Activated T-cell treated with anti-CD3 and anti-CD28 coated beads, Interleukin-2, amount 50 U/mL, for 24 hours (primary cell): ENCODE measurements around the gene COL18A1.

ENCODE experiments used
- DNase-seq: peaks from one replicate; pipeline ENCODE4 v3.0.0-alpha.2; 2020
- H3K27ac Mint-ChIP-seq: 2 replicates; pipeline ENCODE4 v1.8.0; 2020; ENCODE audit warnings: mild to moderate bottlenecking, mixed read lengths
- H3K27me3 Mint-ChIP-seq: 2 replicates; pipeline ENCODE4 v1.8.0; 2020; ENCODE audit warnings: mixed read lengths
- H3K36me3 Mint-ChIP-seq: 2 replicates; pipeline ENCODE4 v1.8.0; 2020; ENCODE audit warnings: low read depth, mixed read lengths
- H3K4me1 Mint-ChIP-seq: 2 replicates; pipeline ENCODE4 v1.8.0; 2020; ENCODE audit warnings: low read depth, mixed read lengths
- H3K4me3 Mint-ChIP-seq: 2 replicates; pipeline ENCODE4 v1.8.0; 2020; ENCODE audit warnings: mild to moderate bottlenecking, moderate library complexity, mixed read lengths
- H3K9me3 Mint-ChIP-seq: 2 replicates; pipeline ENCODE4 v1.8.0; 2020; ENCODE audit warnings: mixed read lengths

COL18A1 gene

DNA sequence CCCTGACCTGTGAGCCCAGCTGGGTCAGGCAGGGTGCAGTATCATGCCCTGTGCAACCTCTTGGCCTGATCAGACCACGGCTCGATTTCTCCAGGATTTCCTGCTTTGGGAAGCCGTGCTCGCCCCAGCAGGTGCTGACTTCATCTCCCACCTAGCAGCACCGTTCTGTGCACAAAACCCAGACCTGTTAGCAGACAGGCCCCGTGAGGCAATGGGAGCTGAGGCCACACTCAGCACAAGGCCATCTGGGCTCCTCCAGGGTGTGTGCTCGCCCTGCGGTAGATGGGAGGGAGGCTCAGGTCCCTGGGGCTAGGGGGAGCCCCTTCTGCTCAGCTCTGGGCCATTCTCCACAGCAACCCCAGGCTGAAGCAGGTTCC, 107.6 kb downstream of the COL18A1 start:
- Mint-ChIP-seq H3K4me1 (peaks cover 4% of the 10 kb centered on the region), H3K4me3 (no peak overlapping the region), H3K27ac (no peak overlapping the region), H3K9me3 (no peaks in the 10 kb centered on the region), H3K27me3 (no peaks in the 10 kb centered on the region), H3K36me3 (peaks cover 57% of the 10 kb centered on the region)
- no peak for DNase-seq

DNA sequence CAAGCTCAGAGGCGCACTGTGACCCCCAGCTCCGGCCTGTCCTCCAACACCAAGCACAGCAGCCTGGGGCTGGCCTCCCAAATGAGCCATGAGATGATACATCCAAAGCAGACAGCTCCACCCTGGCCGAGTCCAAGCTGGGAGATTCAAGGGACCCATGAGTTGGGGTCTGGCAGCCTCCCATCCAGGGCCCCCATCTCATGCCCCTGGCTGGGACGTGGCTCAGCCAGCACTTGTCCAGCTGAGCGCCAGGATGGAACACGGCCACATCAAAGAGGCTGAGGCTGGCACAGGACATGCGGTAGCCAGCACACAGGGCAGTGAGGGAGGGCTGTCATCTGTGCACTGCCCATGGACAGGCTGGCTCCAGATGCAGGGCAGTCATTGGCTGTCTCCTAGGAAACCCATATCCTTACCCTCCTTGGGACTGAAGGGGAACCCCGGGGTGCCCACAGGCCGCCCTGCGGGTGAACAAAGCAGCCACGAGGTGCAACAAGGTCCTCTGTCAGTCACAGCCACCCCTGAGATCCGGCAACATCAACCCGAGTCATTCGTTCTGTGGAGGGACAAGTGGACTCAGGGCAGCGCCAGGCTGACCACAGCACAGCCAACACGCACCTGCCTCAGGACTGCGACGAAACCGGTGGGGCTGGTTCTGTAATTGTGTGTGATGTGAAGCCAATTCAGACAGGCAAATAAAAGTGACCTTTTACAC, 108.2 kb downstream of the COL18A1 start:
- H3K4me1 Mint-ChIP-seq, result peaks cover 8% of the 10 kb centered on the region
- H3K27ac Mint-ChIP-seq, result no peak overlapping the region
- no peak overlapping the region for H3K4me3 Mint-ChIP-seq
- DNase-seq, result no peak
- peaks cover 62% of the 10 kb centered on the region for H3K36me3 Mint-ChIP-seq
- peaks cover 4% of the 10 kb centered on the region for H3K9me3 Mint-ChIP-seq
- H3K27me3 Mint-ChIP-seq, result no peaks in the 10 kb centered on the region

GRCh38 chr21:45513741-45514310, 108.9 kb downstream of the COL18A1 start:
- Mint-ChIP-seq H3K36me3 (peaks cover 69% of the 10 kb centered on the region), H3K4me3 (no peak overlapping the region), H3K4me1 (peaks cover 12% of the 10 kb centered on the region), H3K27ac (peak overlapping the region; percentile 34), H3K9me3 (peaks cover 11% of the 10 kb centered on the region), H3K27me3 (no peaks in the 10 kb centered on the region)
- no peak for DNase-seq

- peaks cover 76% of the 10 kb centered on the region for H3K36me3 Mint-ChIP-seq
- H3K4me1 Mint-ChIP-seq, result peaks cover 13% of the 10 kb centered on the region
- H3K9me3 Mint-ChIP-seq, result peaks cover 17% of the 10 kb centered on the region
- no peak overlapping the region for H3K4me3 Mint-ChIP-seq
- no peaks in the 10 kb centered on the region for H3K27me3 Mint-ChIP-seq
- no peak overlapping the region for H3K27ac Mint-ChIP-seq
- no peak for DNase-seq
These were observed 109.5 kb downstream of the COL18A1 start for GRCh38 chr21:45514311-45515021.

GRCh38 chr21:45515241-45516061, 110.5 kb downstream of the COL18A1 start:
- H3K4me1 Mint-ChIP-seq, result peaks cover 13% of the 10 kb centered on the region
- H3K36me3 Mint-ChIP-seq, result peaks cover 85% of the 10 kb centered on the region
- H3K4me3 Mint-ChIP-seq, result no peak overlapping the region
- H3K27me3 Mint-ChIP-seq, result no peaks in the 10 kb centered on the region
- peaks cover 26% of the 10 kb centered on the region for H3K9me3 Mint-ChIP-seq
- H3K27ac Mint-ChIP-seq, result no peak overlapping the region
- no peak for DNase-seq

DNA sequence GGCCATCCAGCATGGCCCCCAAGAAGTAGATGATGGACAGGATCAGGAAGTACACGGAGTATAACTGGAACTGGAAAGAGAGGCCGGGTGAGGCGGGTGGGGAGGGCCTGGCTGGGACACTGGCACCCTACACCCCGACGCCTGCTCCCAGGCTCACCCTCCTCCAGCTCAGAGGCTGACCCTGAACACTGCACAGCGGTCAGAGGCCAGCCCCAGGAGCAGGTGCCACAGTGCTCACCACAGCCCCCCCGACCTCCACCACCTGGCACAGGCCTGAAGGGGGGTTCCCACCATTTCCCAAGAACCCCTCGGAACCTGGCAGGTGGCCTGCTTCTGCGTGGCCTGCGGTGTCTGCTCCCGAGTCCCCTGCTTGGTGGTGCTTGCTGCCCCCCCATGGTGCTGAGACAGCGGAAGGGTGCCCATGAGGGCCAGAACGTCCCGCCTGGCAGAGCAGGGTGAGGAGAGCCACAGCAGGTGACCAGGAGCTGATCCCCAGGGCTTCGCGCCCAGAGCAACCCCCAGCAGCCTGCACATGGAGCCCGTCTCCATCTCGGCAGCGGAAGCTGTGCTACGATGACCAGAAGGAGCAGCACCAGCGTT, 111.2 kb downstream of the COL18A1 start:
- peaks cover 31% of the 10 kb centered on the region for H3K9me3 Mint-ChIP-seq
- no peak overlapping the region for H3K27ac Mint-ChIP-seq
- peaks cover 13% of the 10 kb centered on the region for H3K4me1 Mint-ChIP-seq
- H3K4me3 Mint-ChIP-seq, result no peak overlapping the region
- peaks cover 92% of the 10 kb centered on the region for H3K36me3 Mint-ChIP-seq
- H3K27me3 Mint-ChIP-seq, result no peaks in the 10 kb centered on the region
- DNase-seq, result no peak

- peaks cover 92% of the 10 kb centered on the region for H3K36me3 Mint-ChIP-seq
- H3K27me3 Mint-ChIP-seq, result no peaks in the 10 kb centered on the region
- H3K4me1 Mint-ChIP-seq, result peaks cover 13% of the 10 kb centered on the region
- peaks cover 36% of the 10 kb centered on the region for H3K9me3 Mint-ChIP-seq
- no peak overlapping the region for H3K27ac Mint-ChIP-seq
- no peak overlapping the region for H3K4me3 Mint-ChIP-seq
- no peak for DNase-seq
These were observed 111.7 kb downstream of the COL18A1 start for GRCh38 chr21:45516671-45517151.

- Mint-ChIP-seq H3K4me3 (no peak overlapping the region), H3K36me3 (peaks cover 99% of the 10 kb centered on the region), H3K27me3 (no peaks in the 10 kb centered on the region), H3K4me1 (peaks cover 13% of the 10 kb centered on the region), H3K9me3 (peaks cover 43% of the 10 kb centered on the region), H3K27ac (peak overlapping the region; percentile 26)
- DNase-seq, result no peak
These were observed 112.5 kb downstream of the COL18A1 start for GRCh38 chr21:45517249-45518065.

- H3K4me1 Mint-ChIP-seq, result peaks cover 13% of the 10 kb centered on the region
- no peaks in the 10 kb centered on the region for H3K27me3 Mint-ChIP-seq
- H3K27ac Mint-ChIP-seq, result no peak overlapping the region
- H3K36me3 Mint-ChIP-seq, result peaks cover 99% of the 10 kb centered on the region
- no peak for DNase-seq
- H3K9me3 Mint-ChIP-seq, result peaks cover 48% of the 10 kb centered on the region
- H3K4me3 Mint-ChIP-seq, result no peak overlapping the region
These were observed 113.8 kb downstream of the COL18A1 start for GRCh38 chr21:45518742-45519141.

- H3K36me3 Mint-ChIP-seq, result peaks cover 96% of the 10 kb centered on the region
- no peak overlapping the region for H3K27ac Mint-ChIP-seq
- DNase-seq, result no peak
- no peaks in the 10 kb centered on the region for H3K27me3 Mint-ChIP-seq
- H3K4me1 Mint-ChIP-seq, result peaks cover 13% of the 10 kb centered on the region
- peaks cover 48% of the 10 kb centered on the region for H3K9me3 Mint-ChIP-seq
- H3K4me3 Mint-ChIP-seq, result no peak overlapping the region
These were observed 114.2 kb downstream of the COL18A1 start for GRCh38 chr21:45519182-45519581.

- no peak overlapping the region for H3K27ac Mint-ChIP-seq
- peaks cover 91% of the 10 kb centered on the region for H3K36me3 Mint-ChIP-seq
- no peaks in the 10 kb centered on the region for H3K27me3 Mint-ChIP-seq
- no peak overlapping the region for H3K4me3 Mint-ChIP-seq
- H3K9me3 Mint-ChIP-seq, result peaks cover 48% of the 10 kb centered on the region
- no peak for DNase-seq
- H3K4me1 Mint-ChIP-seq, result peaks cover 13% of the 10 kb centered on the region
These were observed 116.3 kb downstream of the COL18A1 start for GRCh38 chr21:45521241-45521640.

GRCh38 chr21:45522381-45522780, 117.4 kb downstream of the COL18A1 start:
- Mint-ChIP-seq H3K4me3 (no peak overlapping the region), H3K27me3 (no peaks in the 10 kb centered on the region), H3K4me1 (peaks cover 13% of the 10 kb centered on the region), H3K36me3 (peaks cover 87% of the 10 kb centered on the region), H3K27ac (no peak overlapping the region), H3K9me3 (peaks cover 48% of the 10 kb centered on the region)
- DNase-seq, result no peak

DNA sequence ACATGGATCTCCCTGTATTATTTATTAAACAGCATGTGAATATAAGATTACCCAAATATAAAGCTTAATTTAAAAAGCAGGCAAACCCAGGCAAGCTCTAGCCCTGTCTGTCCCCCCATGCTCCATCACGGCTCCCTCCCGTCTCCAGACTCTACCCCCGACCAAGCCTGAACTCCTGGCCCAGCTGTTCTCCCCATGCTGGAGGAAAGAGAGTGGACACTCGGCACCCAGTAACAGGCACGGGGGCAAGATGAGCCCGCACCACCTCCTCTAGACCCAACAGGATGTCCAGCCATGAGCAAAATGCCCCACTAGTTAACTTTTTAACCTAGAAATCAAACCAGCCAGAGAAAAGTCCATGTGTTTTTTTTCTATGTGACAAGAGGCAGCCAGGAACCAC, 118.0 kb downstream of the COL18A1 start:
- Mint-ChIP-seq H3K9me3 (peaks cover 46% of the 10 kb centered on the region), H3K27me3 (no peaks in the 10 kb centered on the region)
- DNase-seq, result peak; percentile 19

More for the DNA sequence above, 118.0 kb downstream of the COL18A1 start:
- Mint-ChIP-seq H3K36me3 (peaks cover 81% of the 10 kb centered on the region), H3K4me1 (peaks cover 9% of the 10 kb centered on the region), H3K4me3 (no peak overlapping the region), H3K27ac (no peak overlapping the region)
